ENCODE measurements around the gene NOLC1.

- TF ChIP-seq CTCF (IDR thresholded peaks at IDR 0.05) (no peak), POLR2A (IDR thresholded peaks at IDR 0.05) (no peak)
Observed at GRCh38 chr10:102154466-102155116, 2.4 kb downstream of the NOLC1 start.

Data from gastroesophageal sphincter (tissue), 3 donors.